HepG2 (cell line): ENCODE measurements around the gene RALB. TPM values are rescaled to one million over a fixed set of nuclear protein-coding genes. Genes with fewer than 3 reads are reported as not detected.

Experiments
- CBX5 ChIP-seq: sonication (generic); formaldehyde crosslinking; IDR thresholded peaks from 2 replicates; pipeline ENCODE4 v1.4.0; 2020; ENCODE audit warnings: missing genetic modification reagents, borderline replicate concordance
- CSRNP1 ChIP-seq: sonication (generic); formaldehyde crosslinking; IDR thresholded peaks from 2 replicates; pipeline ENCODE4 v1.8.1; 2023; ENCODE audit warnings: mild to moderate bottlenecking, missing genetic modification reagents
- FOXC1 ChIP-seq: sonication (generic); formaldehyde crosslinking; IDR thresholded peaks from 2 replicates; pipeline ENCODE4 v1.8.0; 2022; ENCODE audit warnings: mild to moderate bottlenecking, missing genetic modification reagents, borderline replicate concordance
- HIVEP1 ChIP-seq: sonication (generic); formaldehyde crosslinking; IDR thresholded peaks from 2 replicates; pipeline ENCODE4 v1.4.0; 2020; ENCODE audit warnings: mild to moderate bottlenecking, missing genetic modification reagents
- HNF4G ChIP-seq, 2 experiments: sonication (generic) in 1 of 2; formaldehyde crosslinking in 1 of 2; IDR thresholded peaks; 2 replicates each; pipeline versions ENCODE4 v1.4.0 to v1.6.1; 2011 to 2020; ENCODE audit warnings: borderline replicate concordance in 2 of 2, low read depth in 2 of 2, mild to moderate bottlenecking in 2 of 2, low read length in 1 of 2, missing genetic modification reagents in 1 of 2, moderate library complexity in 1 of 2
- NCOA2 ChIP-seq: sonication (generic); formaldehyde crosslinking; IDR thresholded peaks from 2 replicates; pipeline ENCODE4 v1.8.0; 2022; ENCODE audit warnings: inconsistent platforms
- NR2F2 ChIP-seq: IDR thresholded peaks from 2 replicates; pipeline ENCODE4 v1.6.1; 2012; ENCODE audit warnings: low read depth, inconsistent platforms, borderline replicate concordance
- PAF1 ChIP-seq: IDR thresholded peaks from 2 replicates; pipeline ENCODE4 v1.6.1; 2016; ENCODE audit warnings: missing genetic modification reagents, missing compliant biosample characterization
- PCBP2 ChIP-seq: fragments of 200-400 bp; formaldehyde crosslinking; optimal IDR thresholded peaks from 2 replicates; pipeline ENCODE3; 2018; ENCODE audit warnings: low read length, low read depth; ENCODE audit not compliant: poor library complexity, severe bottlenecking
- RARA ChIP-seq: IDR thresholded peaks from 2 replicates; pipeline ENCODE4 v1.6.1; 2016; ENCODE audit warnings: missing genetic modification reagents, missing compliant biosample characterization
- RERE ChIP-seq: IDR thresholded peaks from 2 replicates; pipeline ENCODE4 v1.6.1; 2016; ENCODE audit warnings: low read depth, missing genetic modification reagents, missing compliant biosample characterization
- TMF1 ChIP-seq: sonication (generic); formaldehyde crosslinking; IDR thresholded peaks from 2 replicates; pipeline ENCODE4 v1.8.1; 2022; ENCODE audit warnings: low read depth, missing genetic modification reagents
- ZNF207 ChIP-seq: fragments of 450-650 bp; IDR thresholded peaks from 2 replicates; pipeline ENCODE4 v1.6.1; 2016; ENCODE audit warnings: antibody characterized with exemption, borderline replicate concordance
- ZNF280B ChIP-seq: sonication (generic); formaldehyde crosslinking; IDR thresholded peaks from 2 replicates; pipeline ENCODE4 v1.5.0; 2020; ENCODE audit warnings: missing genetic modification reagents, mild to moderate bottlenecking, borderline replicate concordance
- ZNF547 ChIP-seq: sonication (generic); formaldehyde crosslinking; IDR thresholded peaks from 2 replicates; pipeline ENCODE4 v1.5.1; 2020; ENCODE audit warnings: mild to moderate bottlenecking, missing genetic modification reagents
- ZNF841 ChIP-seq: sonication (generic); formaldehyde crosslinking; IDR thresholded peaks from 2 replicates; pipeline ENCODE4 v1.8.1; 2023; ENCODE audit warnings: missing genetic modification reagents, borderline replicate concordance
- ZSCAN29 ChIP-seq: sonication (generic); formaldehyde crosslinking; conservative IDR thresholded peaks from 2 replicates; pipeline ENCODE4 v1.4.0; 2020; ENCODE audit warnings: mild to moderate bottlenecking, missing genetic modification reagents
- polyA plus RNA-seq, 8 experiments: library from polyadenylated mRNA; depleted of rRNA in 3 of 8; stranded (reverse) in 7 of 8; unstranded in 1 of 8; fragments of >200 nt; fragmentation: Illumina TruSeq in 4 of 8; extraction: Trizol in 4 of 8; gene quantifications; 2 replicates each; pipeline versions ENCODE4 v1.2.1 to v1.2.3, GENCODE V29; 2011 to 2016; ENCODE audit warnings: low read depth in 4 of 8, missing spikeins in 1 of 8, mixed read lengths in 1 of 8; ENCODE audit not compliant: insufficient read depth in 1 of 8
- total RNA-seq, 5 experiments: library from RNA; depleted of rRNA; stranded (reverse); fragments of >200 nt; fragmentation: Illumina TruSeq; extraction: Trizol; gene quantifications; 2 replicates each; pipeline ENCODE4 v1.2.3, GENCODE V29; 2016; ENCODE audit warnings: low read depth in 1 of 5
- TF ChIP-seq, protein P1 (sequence below): sonication (generic); formaldehyde crosslinking; IDR thresholded peaks from 2 replicates; pipeline ENCODE4 v1.5.1; 2020; ENCODE audit warnings: missing genetic modification reagents, mild to moderate bottlenecking, borderline replicate concordance

The RALB gene
- total and polyA plus RNA-seq, 2 of the 13 experiments (the other 11 are each of a cell fraction or from before 2014, with no cell fraction given): 37.8 to 43.2 TPM

DNA sequence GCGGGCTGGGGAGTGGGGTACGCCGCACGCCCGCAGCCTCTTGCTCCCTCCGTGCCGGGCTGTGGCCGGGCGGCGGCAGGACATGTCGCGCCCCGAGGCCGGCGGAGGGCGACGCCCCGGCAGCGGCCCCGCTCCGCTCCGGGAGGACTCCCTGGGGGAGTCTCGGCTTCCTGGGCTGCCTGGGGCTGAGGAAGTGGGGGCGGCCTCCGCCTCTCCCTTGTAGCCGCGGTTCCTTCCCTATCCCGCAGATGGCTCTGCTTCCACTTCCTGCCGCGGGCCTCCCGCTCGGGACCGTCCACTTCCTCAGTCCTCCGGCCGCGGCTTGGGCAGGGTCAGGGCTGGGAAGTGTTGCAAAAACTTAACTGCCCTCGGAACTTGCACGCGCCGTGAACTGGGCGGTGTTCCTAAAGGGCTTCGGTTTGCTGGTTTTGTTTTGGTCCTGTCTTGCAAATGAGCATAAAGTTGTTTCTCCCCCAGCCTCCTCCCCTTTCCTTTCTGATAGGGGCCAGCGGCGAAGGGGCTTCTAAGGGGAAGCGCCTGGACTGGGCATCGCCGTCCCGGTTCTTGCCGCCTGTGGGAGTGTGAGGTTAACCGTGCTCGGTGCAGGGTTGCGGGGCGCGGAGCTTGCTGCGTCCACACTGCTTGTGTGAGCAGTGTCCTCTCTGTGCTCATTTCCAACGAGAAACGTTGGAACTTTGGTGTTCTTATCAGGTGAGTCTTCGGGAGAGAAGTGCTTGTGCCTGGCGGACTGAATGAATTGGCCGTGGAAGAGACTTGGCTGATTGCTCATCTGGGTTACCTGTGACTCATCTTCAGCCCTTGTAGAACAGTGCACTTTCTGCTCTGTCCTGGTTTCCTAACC, 600 bp downstream of the RALB start (continued):
- TF ChIP-seq, protein P1, sequence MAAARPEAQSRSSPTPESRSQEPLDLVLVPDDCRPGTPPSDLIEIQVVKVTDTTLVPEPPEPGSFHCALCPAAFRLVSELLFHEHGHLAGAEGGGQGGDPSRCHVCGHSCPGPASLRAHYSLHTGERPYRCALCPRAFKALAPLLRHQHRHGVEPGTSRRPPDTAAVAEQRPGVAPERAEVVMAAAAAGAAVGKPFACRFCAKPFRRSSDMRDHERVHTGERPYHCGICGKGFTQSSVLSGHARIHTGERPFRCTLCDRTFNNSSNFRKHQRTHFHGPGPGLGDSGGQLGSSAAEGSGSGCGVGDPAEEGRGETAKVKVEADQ: peak; percentile 36; the same call in 1 of the 2 replicates
- peak; percentile 8; the same call in 1 of the 2 replicates for TF ChIP-seq RARA (CRISPR knock-in tag)
- TF ChIP-seq ZNF547: no peak
- 0 out of 2 replicates have a peak, but pooled peaks have one; percentile 8 for TF ChIP-seq NCOA2 (CRISPR knock-in tag)
- TF ChIP-seq PCBP2: no peak
- no peak for TF ChIP-seq HNF4G (IDR thresholded peaks at IDR 0.05; ENCODE audit: borderline replicate concordance, low read depth, low read length)
- TF ChIP-seq HNF4G (CRISPR knock-in tag; IDR thresholded peaks at IDR 0.05; ENCODE audit: borderline replicate concordance, low read depth): peak; percentile 14; the same call in 1 of the 2 replicates
- TF ChIP-seq ZSCAN29 (CRISPR knock-in tag): peak; percentile 72; the same call in 1 of the 2 replicates
- peak; percentile 44; the same call in 1 of the 2 replicates for TF ChIP-seq CBX5 (CRISPR knock-in tag)
- TF ChIP-seq FOXC1 (CRISPR knock-in tag): no peak; the same call in 1 of the 2 replicates
- no peak for TF ChIP-seq TMF1 (CRISPR knock-in tag)
- TF ChIP-seq CSRNP1 (CRISPR knock-in tag): no peak
- TF ChIP-seq NR2F2: no peak
- TF ChIP-seq HIVEP1: no peak; the same call in 1 of the 2 replicates
- no peak for TF ChIP-seq ZNF841 (CRISPR knock-in tag)
- no peak for TF ChIP-seq RERE
- no peak for TF ChIP-seq ZNF207
- TF ChIP-seq PAF1 (CRISPR knock-in tag): no peak
- TF ChIP-seq ZNF280B (CRISPR knock-in tag): peak; percentile 87
